Liver (tissue), 9 donors: ENCODE results near the gene BCL2L11. TPM values are rescaled to one million over a fixed set of nuclear protein-coding genes. Genes with fewer than 3 reads are reported as not detected.

ENCODE experiments used
- DNase-seq: peaks from one replicate; pipeline ENCODE4 v3.0.0-alpha.2; 2017; ENCODE audit warnings: low spot score
- H3K27ac ChIP-seq, 2 donors: one replicate each; pipeline ENCODE4 v1.7.0; 2013; ENCODE audit warnings: inconsistent platforms in 2 of 2, low read length in 2 of 2, control low read depth in 1 of 2, low read depth in 1 of 2, mild to moderate bottlenecking in 1 of 2
- H3K27me3 ChIP-seq, 4 donors: one replicate each; pipeline versions ENCODE4 v1.6.1 to v1.7.0; 2013; ENCODE audit warnings: low read length in 3 of 4, inconsistent platforms in 1 of 4, mild to moderate bottlenecking in 1 of 4, moderate library complexity in 1 of 4; ENCODE audit not compliant: control insufficient read depth in 4 of 4, insufficient read depth in 4 of 4
- H3K36me3 ChIP-seq, 4 donors: one replicate each; pipeline versions ENCODE4 v1.6.1 to v1.7.0; 2013; ENCODE audit warnings: low read length in 3 of 4, mild to moderate bottlenecking in 3 of 4, low read depth in 1 of 4, moderate library complexity in 1 of 4; ENCODE audit not compliant: control insufficient read depth in 4 of 4, insufficient read depth in 3 of 4
- H3K4me1 ChIP-seq, 4 donors: one replicate each; pipeline versions ENCODE4 v1.6.1 to v1.7.0; 2013; ENCODE audit warnings: low read length in 3 of 4, mild to moderate bottlenecking in 3 of 4, moderate library complexity in 1 of 4; ENCODE audit not compliant: control insufficient read depth in 4 of 4, insufficient read depth in 4 of 4
- H3K4me3 ChIP-seq, 3 donors: one replicate each; pipeline versions ENCODE4 v1.6.1 to v1.7.0; 2013; ENCODE audit warnings: low read length in 3 of 3, control low read depth in 1 of 3, low read depth in 1 of 3, mild to moderate bottlenecking in 1 of 3
- H3K9ac ChIP-seq, 2 donors: one replicate each; pipeline ENCODE4 v1.7.0; 2013; ENCODE audit warnings: low read length in 2 of 2, mild to moderate bottlenecking in 2 of 2, moderate library complexity in 2 of 2, control low read depth in 1 of 2, low read depth in 1 of 2
- H3K9me3 ChIP-seq, 4 donors: one replicate each; pipeline versions ENCODE4 v1.6.1 to v1.7.0; 2013; ENCODE audit warnings: low read length in 3 of 4; ENCODE audit not compliant: control insufficient read depth in 4 of 4
- FOXA1 ChIP-seq: IDR thresholded peaks from 2 replicates; pipeline ENCODE4 v1.6.1; 2016; ENCODE audit warnings: antibody characterized with exemption
- GABPA ChIP-seq, 2 donors: IDR thresholded peaks in 1 of 2; conservative IDR thresholded peaks in 1 of 2; 2 replicates each; pipeline ENCODE4 v1.6.1; 2016; ENCODE audit warnings: antibody characterized with exemption in 2 of 2, mild to moderate bottlenecking in 1 of 2, moderate library complexity in 1 of 2
- HNF4A ChIP-seq, 2 donors: conservative IDR thresholded peaks; 2 replicates each; pipeline ENCODE4 v1.6.1; 2016; ENCODE audit warnings: antibody characterized with exemption in 2 of 2, mild to moderate bottlenecking in 2 of 2
- HNF4G ChIP-seq: IDR thresholded peaks from 2 replicates; pipeline ENCODE4 v1.6.1; 2016; ENCODE audit warnings: antibody characterized with exemption
- NR2F2 ChIP-seq: IDR thresholded peaks from 2 replicates; pipeline ENCODE4 v1.6.1; 2016; ENCODE audit warnings: antibody characterized with exemption
- RAD21 ChIP-seq, 2 donors: IDR thresholded peaks; 2 replicates each; pipeline ENCODE4 v1.6.1; 2016; ENCODE audit warnings: antibody characterized with exemption in 2 of 2, mild to moderate bottlenecking in 2 of 2
- REST ChIP-seq: IDR thresholded peaks from 2 replicates; pipeline ENCODE4 v1.6.1; 2016; ENCODE audit warnings: antibody characterized with exemption, mild to moderate bottlenecking
- YY1 ChIP-seq: IDR thresholded peaks from 2 replicates; pipeline ENCODE4 v1.6.1; 2016; ENCODE audit warnings: antibody characterized with exemption, mild to moderate bottlenecking
- WGBS: extraction: QIAGEN DNeasy Blood & Tissue Kit; methylation state at CpG from one replicate; pipeline ENCODE4 v1.1.7; 2013; 5-methylcytosine and 5-hydroxymethylcytosine counted together
- polyA plus RNA-seq, 2 donors: library from polyadenylated mRNA; stranded (reverse) in 1 of 2; unstranded in 1 of 2; fragments of 200-250 nt in 1 of 2; fragments of >200 nt in 1 of 2; fragmentation: Nextera tagmentation in 1 of 2; extraction: Ambion mirVana in 1 of 2; gene quantifications; one replicate each; pipeline versions ENCODE4 v1.2.1 to v1.2.3, GENCODE V29; 2013 to 2015
- total RNA-seq, 2 donors: library from RNA; depleted of rRNA; stranded (reverse); fragments of >200 nt; gene quantifications; one replicate each; pipeline ENCODE4 v1.2.3, GENCODE V29; 2014
- TF ChIP-seq, protein P1 (sequence below): IDR thresholded peaks from 2 replicates; pipeline ENCODE4 v1.6.1; 2016; ENCODE audit warnings: antibody characterized with exemption
- TF ChIP-seq, protein P2 (sequence below): IDR thresholded peaks from 2 replicates; pipeline ENCODE4 v1.6.1; 2016; ENCODE audit warnings: antibody characterized with exemption
- TF ChIP-seq, protein P3 (sequence below): fragments of 150-350 bp; IDR thresholded peaks from 2 replicates; pipeline ENCODE4 v1.5.1; 2017; ENCODE audit warnings: improper control_type of control experiment, low read depth, low read length; ENCODE audit not compliant: missing input control
- donor health status: healthy.
- donor health status: healthy.
- donor health status: healthy.
- donor health status: healthy.
- donor health status: healthy.

Gene BCL2L11
- total and polyA plus RNA-seq, 4 donors = 5.0 to 19.5 (median 12.2) TPM

GRCh38 chr2:111156529-111156928 lies 35.8 kb downstream of the BCL2L11 start:
- WGBS = 90% methylated on average over 8 of the region's 8 CpGs
- Histone ChIP-seq H3K4me3 (no peak overlapping the region), H3K27ac (no peak overlapping the region), H3K27me3 (no peaks in the 10 kb centered on the region), H3K4me1 (peaks cover 7 to 25% (median 16%) of the 10 kb centered on the region in 4 donors), H3K9ac (no peak overlapping the region), H3K9me3 (no peaks in the 10 kb centered on the region), H3K36me3 (peaks cover 0 to 46% (median 28%) of the 10 kb centered on the region in 4 donors)
- DNase-seq = no peak
- TF ChIP-seq HNF4G = no peak
- no peak for TF ChIP-seq RAD21 (IDR thresholded peaks at IDR 0.05)
- TF ChIP-seq, protein P1, sequence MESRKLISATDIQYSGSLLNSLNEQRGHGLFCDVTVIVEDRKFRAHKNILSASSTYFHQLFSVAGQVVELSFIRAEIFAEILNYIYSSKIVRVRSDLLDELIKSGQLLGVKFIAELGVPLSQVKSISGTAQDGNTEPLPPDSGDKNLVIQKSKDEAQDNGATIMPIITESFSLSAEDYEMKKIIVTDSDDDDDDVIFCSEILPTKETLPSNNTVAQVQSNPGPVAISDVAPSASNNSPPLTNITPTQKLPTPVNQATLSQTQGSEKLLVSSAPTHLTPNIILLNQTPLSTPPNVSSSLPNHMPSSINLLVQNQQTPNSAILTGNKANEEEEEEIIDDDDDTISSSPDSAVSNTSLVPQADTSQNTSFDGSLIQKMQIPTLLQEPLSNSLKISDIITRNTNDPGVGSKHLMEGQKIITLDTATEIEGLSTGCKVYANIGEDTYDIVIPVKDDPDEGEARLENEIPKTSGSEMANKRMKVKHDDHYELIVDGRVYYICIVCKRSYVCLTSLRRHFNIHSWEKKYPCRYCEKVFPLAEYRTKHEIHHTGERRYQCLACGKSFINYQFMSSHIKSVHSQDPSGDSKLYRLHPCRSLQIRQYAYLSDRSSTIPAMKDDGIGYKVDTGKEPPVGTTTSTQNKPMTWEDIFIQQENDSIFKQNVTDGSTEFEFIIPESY = no peak
- TF ChIP-seq GABPA (IDR thresholded peaks at IDR 0.05 in 1 of 2, conservative IDR thresholded peaks at IDR 0.05 in 1 of 2) = no peak
- TF ChIP-seq HNF4A (conservative IDR thresholded peaks at IDR 0.05) = no peak
- TF ChIP-seq, protein P2, sequence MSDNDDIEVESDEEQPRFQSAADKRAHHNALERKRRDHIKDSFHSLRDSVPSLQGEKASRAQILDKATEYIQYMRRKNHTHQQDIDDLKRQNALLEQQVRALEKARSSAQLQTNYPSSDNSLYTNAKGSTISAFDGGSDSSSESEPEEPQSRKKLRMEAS = no peak
- TF ChIP-seq REST = no peak
- TF ChIP-seq YY1 = no peak
- TF ChIP-seq FOXA1 = no peak
- TF ChIP-seq, protein P3, sequence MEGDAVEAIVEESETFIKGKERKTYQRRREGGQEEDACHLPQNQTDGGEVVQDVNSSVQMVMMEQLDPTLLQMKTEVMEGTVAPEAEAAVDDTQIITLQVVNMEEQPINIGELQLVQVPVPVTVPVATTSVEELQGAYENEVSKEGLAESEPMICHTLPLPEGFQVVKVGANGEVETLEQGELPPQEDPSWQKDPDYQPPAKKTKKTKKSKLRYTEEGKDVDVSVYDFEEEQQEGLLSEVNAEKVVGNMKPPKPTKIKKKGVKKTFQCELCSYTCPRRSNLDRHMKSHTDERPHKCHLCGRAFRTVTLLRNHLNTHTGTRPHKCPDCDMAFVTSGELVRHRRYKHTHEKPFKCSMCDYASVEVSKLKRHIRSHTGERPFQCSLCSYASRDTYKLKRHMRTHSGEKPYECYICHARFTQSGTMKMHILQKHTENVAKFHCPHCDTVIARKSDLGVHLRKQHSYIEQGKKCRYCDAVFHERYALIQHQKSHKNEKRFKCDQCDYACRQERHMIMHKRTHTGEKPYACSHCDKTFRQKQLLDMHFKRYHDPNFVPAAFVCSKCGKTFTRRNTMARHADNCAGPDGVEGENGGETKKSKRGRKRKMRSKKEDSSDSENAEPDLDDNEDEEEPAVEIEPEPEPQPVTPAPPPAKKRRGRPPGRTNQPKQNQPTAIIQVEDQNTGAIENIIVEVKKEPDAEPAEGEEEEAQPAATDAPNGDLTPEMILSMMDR = no peak
- no peak for TF ChIP-seq NR2F2

DNA sequence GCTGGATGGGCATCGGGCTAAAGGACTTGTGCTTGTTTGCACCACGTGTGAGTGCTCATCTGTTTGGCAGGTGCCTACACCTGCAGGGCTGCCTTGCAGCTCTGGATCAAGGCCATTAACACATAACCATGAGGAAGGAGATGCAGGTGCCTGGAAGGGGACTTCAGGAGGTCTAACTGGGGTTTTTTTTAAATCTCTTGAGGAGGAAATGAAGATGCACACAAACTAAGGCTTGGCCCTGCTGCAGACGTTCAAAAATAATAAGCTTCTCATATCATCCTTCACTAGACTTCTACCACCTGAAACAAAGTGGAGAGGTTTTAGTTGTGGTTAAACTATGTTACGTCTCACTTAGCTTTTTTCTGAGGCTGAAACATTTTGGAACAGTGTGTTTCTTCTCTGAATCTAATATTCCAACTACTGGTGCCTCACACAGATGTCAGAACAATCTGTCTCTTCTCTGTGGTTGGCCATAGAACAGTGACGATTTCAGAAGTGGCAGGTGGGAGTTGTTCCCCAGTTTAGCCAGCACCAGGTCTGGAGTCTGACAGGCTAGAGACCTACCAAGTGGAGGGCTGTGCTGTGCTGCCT lies 36.5 kb downstream of the BCL2L11 start:
- peaks cover 0 to 39% (median 23%) of the 10 kb centered on the region in 4 donors for H3K36me3 ChIP-seq
- H3K4me1 ChIP-seq = peaks cover 10 to 31% (median 21%) of the 10 kb centered on the region in 4 donors
- H3K27me3 ChIP-seq = no peaks in the 10 kb centered on the region
- H3K9me3 ChIP-seq = no peaks in the 10 kb centered on the region
- H3K27ac ChIP-seq = no peak overlapping the region
- H3K9ac ChIP-seq = no peak overlapping the region
- TF ChIP-seq, protein P2 = no peak
- no peak for DNase-seq
- WGBS = 78% methylated on average over 5 of the region's 5 CpGs
- no peak overlapping the region for H3K4me3 ChIP-seq
